ENCODE data around the gene ZNF148.
"Not testable (repeated sequence)": the region's sequence is repeated elsewhere in the genome, so short reads cannot be mapped to it uniquely, and the experiment has no call there.

The ZNF148 gene

GRCh38 chr3:125374996-125375941, at the start of gene ZNF148:
Gene ZNF148, minus strand, starts transcription at chr3:125375325. Its CDS starts 61,685 bp downstream, at chr3:125313640.
- DNase-seq, result peak; percentile 91

- no peak for DNase-seq
Measured at GRCh38 chr3:125418306-125418705, 43.2 kb upstream of the ZNF148 start.

- DNase-seq, result no peak
Measured at GRCh38 chr3:125416235-125416634, 41.1 kb upstream of the ZNF148 start.

GRCh38 chr3:125414669-125415068, 39.5 kb upstream of the ZNF148 start:
- DNase-seq, result no peak

GRCh38 chr3:125410922-125411321, 35.8 kb upstream of the ZNF148 start:
- DNase-seq, result no peak

- no peak for DNase-seq
Measured at GRCh38 chr3:125406070-125406469, 30.9 kb upstream of the ZNF148 start.

GRCh38 chr3:125405515-125405914, 30.4 kb upstream of the ZNF148 start:
- not testable (repeated sequence) for DNase-seq

GRCh38 chr3:125403789-125404188, 28.7 kb upstream of the ZNF148 start:
- no peak for DNase-seq

GRCh38 chr3:125402639-125403038, 27.5 kb upstream of the ZNF148 start:
- no peak for DNase-seq

- no peak for DNase-seq
Measured at GRCh38 chr3:125401402-125401801, 26.3 kb upstream of the ZNF148 start.

GRCh38 chr3:125398952-125399351, 23.8 kb upstream of the ZNF148 start:
- no peak for DNase-seq

GRCh38 chr3:125395091-125395490, 20.0 kb upstream of the ZNF148 start:
- no peak for DNase-seq

- DNase-seq, result no peak
Measured at GRCh38 chr3:125394406-125394805, 19.3 kb upstream of the ZNF148 start.

GRCh38 chr3:125389282-125389681, 14.2 kb upstream of the ZNF148 start:
- no peak for DNase-seq

GRCh38 chr3:125388369-125388768, 13.2 kb upstream of the ZNF148 start:
- not testable (repeated sequence) for DNase-seq

GRCh38 chr3:125386811-125387210, 11.7 kb upstream of the ZNF148 start:
- DNase-seq, result no peak

GRCh38 chr3:125383744-125384143, 8.6 kb upstream of the ZNF148 start:
- DNase-seq, result no peak

- no peak for DNase-seq
Measured at GRCh38 chr3:125382298-125382697, 7.2 kb upstream of the ZNF148 start.

GRCh38 chr3:125381743-125382142, 6.6 kb upstream of the ZNF148 start:
- DNase-seq, result no peak

- DNase-seq, result no peak
Measured at GRCh38 chr3:125381314-125381713, 6.2 kb upstream of the ZNF148 start.

GRCh38 chr3:125379483-125379882, 4.4 kb upstream of the ZNF148 start:
- DNase-seq, result no peak

- DNase-seq, result no peak
Measured at GRCh38 chr3:125378762-125379161, 3.6 kb upstream of the ZNF148 start.

- peak; percentile 77 for DNase-seq
Measured at GRCh38 chr3:125375950-125376679, 990 bp upstream of the ZNF148 start.

- DNase-seq, result peak; percentile 32
Measured at GRCh38 chr3:125374501-125374995, 577 bp downstream of the ZNF148 start.
